Measurements from ENCODE around the gene FGD3. TPM values are rescaled to one million over a fixed set of nuclear protein-coding genes. Genes with fewer than 3 reads are reported as not detected.

FGD3 gene
- total RNA-seq, 1 experiment from 2014 or later, result not detected

- ChIA-PET CTCF (no interaction called here), POLR2A (no interaction called here)
- no peaks in the 10 kb centered on the region for H3K4me1 Mint-ChIP-seq (ENCODE audit: insufficient read depth, unreplicated experiment)
- no peaks in the 10 kb centered on the region for H3K36me3 Mint-ChIP-seq (ENCODE audit: insufficient read depth, unreplicated experiment)
- BruUV-seq (replicated peaks), result no TSS peak
- H3K27ac Mint-ChIP-seq (ENCODE audit: low read depth, unreplicated experiment), result no peak overlapping the region
- no peak for TF ChIP-seq CTCF (IDR thresholded peaks at IDR 0.05; ENCODE audit: unreplicated experiment)
- no peaks in the 10 kb centered on the region for H3K9me3 Mint-ChIP-seq (ENCODE audit: unreplicated experiment)
- intact Hi-C loops (cut with micrococcal nuclease), result no loop called here
- no peak overlapping the region for H3K4me3 Mint-ChIP-seq (ENCODE audit: unreplicated experiment)
- peaks cover 27% of the 10 kb centered on the region for H3K27me3 Mint-ChIP-seq (ENCODE audit: insufficient read depth, unreplicated experiment)
- DNase-seq (ENCODE audit: unreplicated experiment), result no peak
Observed at GRCh38 chr9:92938025-92938424, 9.3 kb upstream of the FGD3 start.

GRCh38 chr9:92941861-92942260 lies 5.5 kb upstream of the FGD3 start:
- ChIA-PET CTCF (no interaction called here), POLR2A (interaction anchor here (0.5 kb wide), 1 partner anchor 127 kb away, joined by 3 read pairs; no protein-coding TSS in a partner anchor)
- Mint-ChIP-seq H3K36me3 (ENCODE audit: insufficient read depth, unreplicated experiment) (no peaks in the 10 kb centered on the region), H3K27me3 (ENCODE audit: insufficient read depth, unreplicated experiment) (peaks cover 27% of the 10 kb centered on the region), H3K9me3 (ENCODE audit: unreplicated experiment) (no peaks in the 10 kb centered on the region), H3K27ac (ENCODE audit: low read depth, unreplicated experiment) (no peak overlapping the region), H3K4me3 (ENCODE audit: unreplicated experiment) (no peak overlapping the region), H3K4me1 (ENCODE audit: insufficient read depth, unreplicated experiment) (no peaks in the 10 kb centered on the region)
- no peak for DNase-seq (ENCODE audit: unreplicated experiment)
- no TSS peak for BruUV-seq (replicated peaks)
- intact Hi-C loops (cut with micrococcal nuclease), result no loop called here
- TF ChIP-seq CTCF (IDR thresholded peaks at IDR 0.05; ENCODE audit: unreplicated experiment), result no peak

GRCh38 chr9:92942688-92943616 lies 4.4 kb upstream of the FGD3 start:
- Mint-ChIP-seq H3K9me3 (ENCODE audit: unreplicated experiment) (no peaks in the 10 kb centered on the region), H3K4me3 (ENCODE audit: unreplicated experiment) (no peak overlapping the region), H3K27me3 (ENCODE audit: insufficient read depth, unreplicated experiment) (peaks cover 20% of the 10 kb centered on the region), H3K36me3 (ENCODE audit: insufficient read depth, unreplicated experiment) (no peaks in the 10 kb centered on the region), H3K27ac (ENCODE audit: low read depth, unreplicated experiment) (no peak overlapping the region), H3K4me1 (ENCODE audit: insufficient read depth, unreplicated experiment) (no peaks in the 10 kb centered on the region)
- ChIA-PET POLR2A (no interaction called here), CTCF (interaction anchor here (0.6 to 0.7 kb wide), 2 partner anchors 44 to 203 kb away, joined by 3 to 5 read pairs; no protein-coding TSS in a partner anchor)
- no peak for DNase-seq (ENCODE audit: unreplicated experiment)
- intact Hi-C loops (cut with micrococcal nuclease), result no loop called here
- BruUV-seq (replicated peaks), result no TSS peak
- no peak for TF ChIP-seq CTCF (IDR thresholded peaks at IDR 0.05; ENCODE audit: unreplicated experiment)

- ChIA-PET POLR2A (no interaction called here), CTCF (interaction anchor here (0.6 to 1.0 kb wide), 3 partner anchors 47 to 1215 kb away, joined by 3 read pairs; no protein-coding TSS in a partner anchor)
- no TSS peak for BruUV-seq (replicated peaks)
- intact Hi-C loops (cut with micrococcal nuclease), result no loop called here
- Mint-ChIP-seq H3K4me1 (ENCODE audit: insufficient read depth, unreplicated experiment) (no peaks in the 10 kb centered on the region), H3K36me3 (ENCODE audit: insufficient read depth, unreplicated experiment) (no peaks in the 10 kb centered on the region), H3K4me3 (ENCODE audit: unreplicated experiment) (no peak overlapping the region), H3K27me3 (ENCODE audit: insufficient read depth, unreplicated experiment) (no peaks in the 10 kb centered on the region), H3K9me3 (ENCODE audit: unreplicated experiment) (no peaks in the 10 kb centered on the region), H3K27ac (ENCODE audit: low read depth, unreplicated experiment) (no peak overlapping the region)
- no peak for TF ChIP-seq CTCF (IDR thresholded peaks at IDR 0.05; ENCODE audit: unreplicated experiment)
- no peak for DNase-seq (ENCODE audit: unreplicated experiment)
Observed at GRCh38 chr9:92944921-92945320, 2.4 kb upstream of the FGD3 start.

All from MCF 10A (cell line).